ENCODE data around the gene TUBB4A. TPM values are rescaled to one million over a fixed set of nuclear protein-coding genes. Genes with fewer than 3 reads are reported as not detected.

The TUBB4A gene
- total RNA-seq, 2 experiments from 2014 or later, result 7.3 to 7.8 TPM

- peaks cover 19% of the 10 kb centered on the region for H3K9me3 Mint-ChIP-seq
- peaks cover 54% of the 10 kb centered on the region for H3K36me3 Mint-ChIP-seq
- no peaks in the 10 kb centered on the region for H3K27me3 Mint-ChIP-seq
- H3K4me3 Mint-ChIP-seq, result no peak overlapping the region
- DNase-seq, result no peak
- no peak overlapping the region for H3K27ac Mint-ChIP-seq
- H3K4me1 Mint-ChIP-seq, result no peaks in the 10 kb centered on the region
Observed at GRCh38 chr19:6452899-6453298, 49.2 kb downstream of the TUBB4A start.

GRCh38 chr19:6452223-6452614 is 49.9 kb downstream of the TUBB4A start:
- Mint-ChIP-seq H3K36me3 (peaks cover 53% of the 10 kb centered on the region), H3K4me1 (no peaks in the 10 kb centered on the region), H3K27ac (no peak overlapping the region), H3K9me3 (peaks cover 19% of the 10 kb centered on the region), H3K4me3 (no peak overlapping the region), H3K27me3 (no peaks in the 10 kb centered on the region)
- no peak for DNase-seq

GRCh38 chr19:6451583-6452222 is 50.4 kb downstream of the TUBB4A start:
- DNase-seq, result no peak
- Mint-ChIP-seq H3K27me3 (no peaks in the 10 kb centered on the region), H3K27ac (no peak overlapping the region), H3K36me3 (peaks cover 49% of the 10 kb centered on the region), H3K4me3 (no peak overlapping the region), H3K4me1 (no peaks in the 10 kb centered on the region), H3K9me3 (peaks cover 19% of the 10 kb centered on the region)

- H3K36me3 Mint-ChIP-seq, result peaks cover 46% of the 10 kb centered on the region
- no peak overlapping the region for H3K4me3 Mint-ChIP-seq
- H3K4me1 Mint-ChIP-seq, result no peaks in the 10 kb centered on the region
- H3K27me3 Mint-ChIP-seq, result no peaks in the 10 kb centered on the region
- no peak for DNase-seq
- no peak overlapping the region for H3K27ac Mint-ChIP-seq
- peaks cover 14% of the 10 kb centered on the region for H3K9me3 Mint-ChIP-seq
Observed at GRCh38 chr19:6450166-6450565, 51.9 kb downstream of the TUBB4A start.

- H3K27me3 Mint-ChIP-seq, result no peaks in the 10 kb centered on the region
Observed at GRCh38 chr19:6448045-6448444, 54.1 kb downstream of the TUBB4A start.

GRCh38 chr19:6446452-6446851 is 55.7 kb downstream of the TUBB4A start:
- Mint-ChIP-seq H3K27me3 (no peaks in the 10 kb centered on the region), H3K27ac (no peak overlapping the region), H3K9me3 (no peaks in the 10 kb centered on the region), H3K4me3 (no peak overlapping the region), H3K36me3 (peaks cover 17% of the 10 kb centered on the region), H3K4me1 (no peaks in the 10 kb centered on the region)
- DNase-seq, result no peak

More at GRCh38 chr19:6448045-6448444, 54.1 kb downstream of the TUBB4A start:
- no peaks in the 10 kb centered on the region for H3K9me3 Mint-ChIP-seq
- no peak for DNase-seq
- peaks cover 25% of the 10 kb centered on the region for H3K36me3 Mint-ChIP-seq
- H3K4me3 Mint-ChIP-seq, result no peak overlapping the region
- H3K27ac Mint-ChIP-seq, result no peak overlapping the region
- no peaks in the 10 kb centered on the region for H3K4me1 Mint-ChIP-seq

Other genes starting within 250 kb of the TUBB4A start
- 10 to 100 TPM; 55.2 to 56.8 TPM for gene MLLT1, start 222.3 kb downstream of the TUBB4A start, total RNA-seq
- not detected for gene ACER1, start 168.7 kb downstream of the TUBB4A start, total RNA-seq
- gene CLPP, start 140.8 kb downstream of the TUBB4A start, total RNA-seq, result 100 to 1,000 TPM; 194 to 196 TPM
- 10 to 100 TPM; 26.7 to 29.6 TPM for gene ALKBH7, start 129.5 kb downstream of the TUBB4A start, total RNA-seq
- gene PSPN, start 126.4 kb downstream of the TUBB4A start, total RNA-seq, result 1 to 10 TPM in 1 of 2 experiments, under 1 TPM in 1; 0.92 to 1.2 TPM
- gene GTF2F1, start 109.1 kb downstream of the TUBB4A start, total RNA-seq, result 10 to 100 TPM; 72.2 to 72.7 TPM
- 100 to 1,000 TPM; 483 to 489 TPM for gene KHSRP, start 77.5 kb downstream of the TUBB4A start, total RNA-seq
- gene SLC25A41, start 68.5 kb downstream of the TUBB4A start, total RNA-seq, result under 1 TPM; 0.52 to 0.60 TPM
- gene SLC25A23, start 42.5 kb downstream of the TUBB4A start, total RNA-seq, result 10 to 100 TPM; 14.8 to 18.4 TPM
- gene CRB3, start 38.0 kb downstream of the TUBB4A start, total RNA-seq, result 1 to 10 TPM; 2.1 to 2.5 TPM
- 10 to 100 TPM; 62.4 to 63.2 TPM for gene DENND1C, start 20.5 kb downstream of the TUBB4A start, total RNA-seq
- 1 to 10 TPM; 2.3 to 2.5 TPM for gene TNFSF9, start 28.7 kb upstream of the TUBB4A start, total RNA-seq
- gene CD70, start 88.8 kb upstream of the TUBB4A start, total RNA-seq, result 10 to 100 TPM; 15.2 to 15.3 TPM
- 10 to 100 TPM; 68.0 to 72.8 TPM for gene TNFSF14, start 167.9 kb upstream of the TUBB4A start, total RNA-seq
- gene C3, start 218.3 kb upstream of the TUBB4A start, total RNA-seq, result under 1 TPM; 0.22 to 0.64 TPM
- 10 to 100 TPM; 56.0 to 62.9 TPM for gene GPR108, start 235.3 kb upstream of the TUBB4A start, total RNA-seq
- gene TRIP10, start 237.4 kb upstream of the TUBB4A start, total RNA-seq, result 10 to 100 TPM; 29.8 to 31.3 TPM

All from activated naive CD8-positive, alpha-beta T cell treated with anti-CD3 and anti-CD28 coated beads for 36 hours (primary cell).